GM12878 (cell line): ENCODE measurements around the gene TRMT44. TPM values are rescaled to one million over a fixed set of nuclear protein-coding genes. Genes with fewer than 3 reads are reported as not detected.

Experiments used
- ATAC-seq: fragments of 200-7000 bp; cut with Tn5 transposase; 3 replicates; pipeline ENCODE4 v1.9.1; 2020; ENCODE audit warnings: mild to moderate bottlenecking, moderate library complexity
- BruUV-seq: library from RNA; stranded (reverse); fragments of 400-500 nt; replicated peaks from 2 replicates; lab custom pipeline; 2021; lab: Mats Ljungman, UMichigan
- CTCF ChIA-PET: fragments of 300-600 bp; sonication (Branson Sonifier 250); formaldehyde crosslinking; extraction: SDS; loops from one replicate; lab custom pipeline; 2021; ENCODE audit warnings: inconsistent platforms; lab: Yijun Ruan, JAX
- POLR2A ChIA-PET: fragments of 350-600 bp; formaldehyde crosslinking; extraction: SDS; loops from one replicate; lab custom pipeline; 2021; ENCODE audit warnings: inconsistent platforms; lab: Charles Lee
- RAD21 ChIA-PET: fragments of 300-600 bp; sonication (Branson Sonifier 250); formaldehyde crosslinking; loops from one replicate; lab custom pipeline; 2023; ENCODE audit warnings: antibody characterized with exemption; ENCODE audit not compliant: unreplicated experiment; lab: Charles Lee
- SMC1A ChIA-PET: fragments of 300-600 bp; sonication (Branson Sonifier 250); formaldehyde crosslinking; loops from one replicate; lab custom pipeline; 2023; ENCODE audit not compliant: unreplicated experiment, uncharacterized antibody; lab: Charles Lee
- DNase-seq: peaks from one replicate; pipeline ENCODE4 v3.0.0-alpha.2; 2011; ENCODE audit warnings: low read depth, low spot score
- FAIRE-seq: peaks from 3 replicates; lab custom pipeline; 2011; peaks lifted over from hg19 to GRCh38; lab: Jason Lieb, UNC
- H2AFZ ChIP-seq: 2 replicates; pipeline ENCODE4 v1.6.0; 2011; ENCODE audit warnings: low read depth, low read length, control low read depth; ENCODE audit not compliant: control insufficient read depth
- H3K27ac ChIP-seq: 2 replicates; pipeline ENCODE4 v1.5.1; 2011; ENCODE audit warnings: control low read depth; ENCODE audit not compliant: control insufficient read depth, insufficient read depth
- H3K27me3 ChIP-seq, 2 experiments: replicated peaks in 1 of 2; 2 replicates each; pipeline versions ENCODE4 v1.6.0 to v1.6.1; 2011; ENCODE audit warnings: low read length in 1 of 2; ENCODE audit not compliant: control insufficient read depth in 2 of 2, insufficient read depth in 2 of 2
- H3K36me3 ChIP-seq, 2 experiments: 2 replicates each; pipeline ENCODE4 v1.5.1; 2011; ENCODE audit warnings: low read length in 1 of 2; ENCODE audit not compliant: control insufficient read depth in 2 of 2, insufficient read depth in 2 of 2
- H3K4me1 ChIP-seq: 2 replicates; pipeline ENCODE4 v1.6.1; 2011; ENCODE audit warnings: mild to moderate bottlenecking, low read length, moderate library complexity, mixed read lengths; ENCODE audit not compliant: control insufficient read depth, insufficient read depth
- H3K4me2 ChIP-seq: 2 replicates; pipeline ENCODE4 v1.6.0; 2011; ENCODE audit warnings: control low read depth; ENCODE audit not compliant: control insufficient read depth, insufficient read depth
- H3K4me3 ChIP-seq: fragments of 200-600 bp; sonication (generic); 2 replicates; pipeline ENCODE4 v1.5.1; 2016
- H3K79me2 ChIP-seq: 2 replicates; pipeline ENCODE4 v1.6.0; 2011; ENCODE audit warnings: low read length; ENCODE audit not compliant: control insufficient read depth, insufficient read depth
- H3K9ac ChIP-seq: 2 replicates; pipeline ENCODE4 v1.8.0; 2011; ENCODE audit warnings: low read length, control low read depth, mixed read lengths; ENCODE audit not compliant: control insufficient read depth, insufficient read depth
- H3K9me3 ChIP-seq: replicated peaks from 3 replicates; pipeline ENCODE4 v1.5.1; 2011; ENCODE audit warnings: mild to moderate bottlenecking, low read length; ENCODE audit not compliant: control insufficient read depth, insufficient read depth
- H4K20me1 ChIP-seq: 2 replicates; pipeline ENCODE4 v1.6.0; 2011; ENCODE audit not compliant: control insufficient read depth, insufficient read depth
- BACH1 ChIP-seq: fragments of 450-650 bp; IDR thresholded peaks from 2 replicates; pipeline ENCODE4 v1.6.1; 2017; ENCODE audit warnings: mild to moderate bottlenecking, borderline replicate concordance
- CEBPB ChIP-seq, 2 experiments: fragments of 150-350 bp in 1 of 2; IDR thresholded peaks; 2 replicates each; pipeline ENCODE4 v1.6.1; 2012 to 2014; ENCODE audit warnings: low read depth in 2 of 2, low read length in 2 of 2, borderline replicate concordance in 1 of 2, inconsistent platforms in 1 of 2
- EP300 ChIP-seq, 2 experiments: fragments of 150-350 bp in 1 of 2; IDR thresholded peaks; 2 replicates each; pipeline ENCODE4 v1.6.1; 2011 to 2012; ENCODE audit warnings: low read depth in 2 of 2, low read length in 2 of 2, borderline replicate concordance in 1 of 2, improper control_type of control experiment in 1 of 2, inconsistent platforms in 1 of 2; ENCODE audit not compliant: control insufficient read depth in 1 of 2
- FOXM1 ChIP-seq: IDR thresholded peaks from 2 replicates; pipeline ENCODE4 v1.6.1; 2012; ENCODE audit warnings: low read depth, mild to moderate bottlenecking, inconsistent platforms, low read length, moderate library complexity
- HDAC6 ChIP-seq: fragments of 200-600 bp; sonication (generic); IDR thresholded peaks from one replicate; pipeline ENCODE4 v1.8.0; 2017; ENCODE audit warnings: antibody characterized with exemption; ENCODE audit not compliant: unreplicated experiment
- MAX ChIP-seq: IDR thresholded peaks from 2 replicates; pipeline ENCODE4 v1.6.1; 2012; ENCODE audit warnings: low read depth, low read length, improper control_type of control experiment
- MYC ChIP-seq: IDR thresholded peaks from 2 replicates; pipeline ENCODE4 v1.6.1; 2011; ENCODE audit warnings: mild to moderate bottlenecking, low read length, moderate library complexity, inconsistent platforms; ENCODE audit not compliant: insufficient read depth, insufficient replicate concordance, insufficient read length, severe bottlenecking
- NFIC ChIP-seq: IDR thresholded peaks from 2 replicates; pipeline ENCODE4 v1.6.1; 2012; ENCODE audit warnings: low read depth, mild to moderate bottlenecking, inconsistent platforms, low read length, moderate library complexity
- RBBP5 ChIP-seq: fragments of 200-600 bp; sonication (generic); conservative IDR thresholded peaks from 2 replicates; pipeline ENCODE4 v1.6.1; 2016
- SREBF2 ChIP-seq: IDR thresholded peaks from 2 replicates; pipeline ENCODE4 v1.6.1; 2012; ENCODE audit warnings: mild to moderate bottlenecking, low read length
- ZNF217 ChIP-seq: fragments of 450-650 bp; IDR thresholded peaks from 2 replicates; pipeline ENCODE4 v1.6.1; 2017; ENCODE audit warnings: antibody characterized with exemption, mild to moderate bottlenecking
- ZNF687 ChIP-seq: fragments of 450-650 bp; IDR thresholded peaks from 2 replicates; pipeline ENCODE4 v1.6.1; 2017; ENCODE audit warnings: mild to moderate bottlenecking, moderate library complexity
- WGBS: methylation state at CpG from one replicate; pipeline ENCODE4 v1.1.6; 2016; ENCODE audit warnings: low lambda C conversion rate; ENCODE audit not compliant: insufficient replicate concordance, insufficient coverage; ENCODE audit errors: missing lambda C conversion rate; 5-methylcytosine and 5-hydroxymethylcytosine counted together
- in situ Hi-C: fragments of 300-500 bp; cut with MboI; formaldehyde crosslinking; loops from 9 replicates; pipeline ENCODE4 v1.14.3; 2018; ENCODE audit warnings: mixed read lengths
- intact Hi-C: fragments of 100-400 bp; cut with micrococcal nuclease; formaldehyde crosslinking; loops from one replicate; pipeline ENCODE4 v1.14.2; 2022; ENCODE audit not compliant: unreplicated experiment
- polyA plus RNA-seq, 11 experiments: library from polyadenylated mRNA; depleted of rRNA in 4 of 11; unstranded in 6 of 11; stranded (reverse) in 5 of 11; fragments of >200 nt; fragmentation: Nextera tagmentation in 4 of 11; fragmentation: Illumina TruSeq in 1 of 11; extraction: Ambion mirVana in 4 of 11; extraction: Trizol in 1 of 11; gene quantifications; 1 replicate in 1 of 11; 2 replicates in 10 of 11; pipeline versions ENCODE4 v1.2.1 to v1.2.3, GENCODE V29; 2011 to 2016; ENCODE audit warnings: inconsistent platforms in 2 of 11, missing spikeins in 2 of 11, low read depth in 1 of 11
- total RNA-seq, 4 experiments: library from RNA; depleted of rRNA in 3 of 4; stranded (reverse); fragments of >200 nt in 3 of 4; fragmentation: Illumina TruSeq in 1 of 4; extraction: Trizol in 1 of 4; gene quantifications; 2 replicates each; pipeline versions ENCODE4 v1.2.1 to v1.2.3, GENCODE V29; 2013 to 2021
- TF ChIP-seq, protein P1 (sequence below): fragments of 450-650 bp; conservative IDR thresholded peaks from 2 replicates; pipeline ENCODE4 v1.6.1; 2017; ENCODE audit warnings: mild to moderate bottlenecking, moderate library complexity
- TF ChIP-seq, protein P2 (sequence below): IDR thresholded peaks from 2 replicates; pipeline ENCODE4 v1.6.1; 2012; ENCODE audit warnings: low read length, inconsistent platforms

Gene TRMT44
- total and polyA plus RNA-seq, 10 of the 15 experiments (the other 5 are each of a cell fraction or from before 2014, with no cell fraction given), result 1.3 to 18.5 (median 10.1) TPM

- TF ChIP-seq ZNF687 (no peak), RBBP5 (no peak)
- TF ChIP-seq, all 136 proteins: peak for 0
Measured at GRCh38 chr4:8516061-8516573, 75.5 kb downstream of the TRMT44 start (continued).

DNA sequence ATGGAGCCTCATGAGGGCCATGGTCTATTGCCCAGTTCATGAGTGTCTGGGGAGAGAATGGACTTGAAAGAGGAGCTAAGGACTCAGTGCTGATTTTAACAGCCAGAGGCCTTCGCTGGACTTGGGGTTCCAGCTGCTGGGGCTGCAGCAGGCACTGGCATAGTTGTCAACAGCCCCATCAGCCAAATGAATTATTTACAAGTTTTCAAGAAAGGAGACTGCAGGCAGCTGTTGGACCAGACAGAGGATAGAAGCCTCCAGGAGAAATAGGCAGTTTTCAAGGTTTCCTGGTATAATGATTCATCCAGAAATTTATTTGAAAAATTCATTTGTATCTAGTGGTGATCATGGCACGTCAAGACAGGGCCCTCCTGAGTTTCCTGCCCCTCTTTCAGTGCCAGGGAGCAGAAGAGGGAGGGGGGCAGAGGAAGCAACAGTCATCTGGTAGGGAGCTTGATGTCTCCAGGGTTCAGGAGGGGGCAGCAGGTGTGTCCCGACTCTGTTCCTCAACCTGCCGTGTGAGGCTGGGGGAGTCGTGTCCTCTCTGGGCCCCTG lies 76.5 kb downstream of the TRMT44 start:
- ChIA-PET CTCF (no interaction called here), SMC1A (no interaction called here), RAD21 (interaction anchor here (0.8 kb wide), 1 partner anchor 13 kb away, joined by 3 read pairs; no protein-coding TSS in a partner anchor), POLR2A (no interaction called here)
- Histone ChIP-seq H3K4me1 (no peaks in the 10 kb centered on the region), H2AFZ (no peak overlapping the region), H3K9me3 (peaks cover 4% of the 10 kb centered on the region; the same call in 2 of the 3 replicates), H4K20me1 (no peaks in the 10 kb centered on the region), H3K27me3 (no peaks in the 10 kb centered on the region; a peak in 1 of 4 replicates), H3K9ac (no peak overlapping the region), H3K79me2 (no peaks in the 10 kb centered on the region), H3K4me3 (no peak overlapping the region), H3K27ac (no peak overlapping the region), H3K4me2 (no peak overlapping the region), H3K36me3 (no peaks in the 10 kb centered on the region)
- BruUV-seq, result no TSS peak
- no peak for FAIRE-seq
- DNase-seq, result no peak
- 33% methylated on average over 5 of the region's 5 CpGs for WGBS
- in situ Hi-C loops (no loop called here), intact Hi-C loops (no loop called here)
- no peak for ATAC-seq
- TF ChIP-seq, protein P1, sequence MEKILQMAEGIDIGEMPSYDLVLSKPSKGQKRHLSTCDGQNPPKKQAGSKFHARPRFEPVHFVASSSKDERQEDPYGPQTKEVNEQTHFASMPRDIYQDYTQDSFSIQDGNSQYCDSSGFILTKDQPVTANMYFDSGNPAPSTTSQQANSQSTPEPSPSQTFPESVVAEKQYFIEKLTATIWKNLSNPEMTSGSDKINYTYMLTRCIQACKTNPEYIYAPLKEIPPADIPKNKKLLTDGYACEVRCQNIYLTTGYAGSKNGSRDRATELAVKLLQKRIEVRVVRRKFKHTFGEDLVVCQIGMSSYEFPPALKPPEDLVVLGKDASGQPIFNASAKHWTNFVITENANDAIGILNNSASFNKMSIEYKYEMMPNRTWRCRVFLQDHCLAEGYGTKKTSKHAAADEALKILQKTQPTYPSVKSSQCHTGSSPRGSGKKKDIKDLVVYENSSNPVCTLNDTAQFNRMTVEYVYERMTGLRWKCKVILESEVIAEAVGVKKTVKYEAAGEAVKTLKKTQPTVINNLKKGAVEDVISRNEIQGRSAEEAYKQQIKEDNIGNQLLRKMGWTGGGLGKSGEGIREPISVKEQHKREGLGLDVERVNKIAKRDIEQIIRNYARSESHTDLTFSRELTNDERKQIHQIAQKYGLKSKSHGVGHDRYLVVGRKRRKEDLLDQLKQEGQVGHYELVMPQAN, result no peak
- TF ChIP-seq EP300 (IDR thresholded peaks at IDR 0.05; ENCODE audit: borderline replicate concordance in 1 of 2, control insufficient read depth in 1 of 2, low read depth in 2 of 2, low read length in 2 of 2), result no peak
- no peak for TF ChIP-seq CEBPB (IDR thresholded peaks at IDR 0.05; ENCODE audit: borderline replicate concordance in 1 of 2, low read depth in 2 of 2, low read length in 2 of 2)
- no peak for TF ChIP-seq MYC
- no peak for TF ChIP-seq SREBF2
- TF ChIP-seq, protein P2, sequence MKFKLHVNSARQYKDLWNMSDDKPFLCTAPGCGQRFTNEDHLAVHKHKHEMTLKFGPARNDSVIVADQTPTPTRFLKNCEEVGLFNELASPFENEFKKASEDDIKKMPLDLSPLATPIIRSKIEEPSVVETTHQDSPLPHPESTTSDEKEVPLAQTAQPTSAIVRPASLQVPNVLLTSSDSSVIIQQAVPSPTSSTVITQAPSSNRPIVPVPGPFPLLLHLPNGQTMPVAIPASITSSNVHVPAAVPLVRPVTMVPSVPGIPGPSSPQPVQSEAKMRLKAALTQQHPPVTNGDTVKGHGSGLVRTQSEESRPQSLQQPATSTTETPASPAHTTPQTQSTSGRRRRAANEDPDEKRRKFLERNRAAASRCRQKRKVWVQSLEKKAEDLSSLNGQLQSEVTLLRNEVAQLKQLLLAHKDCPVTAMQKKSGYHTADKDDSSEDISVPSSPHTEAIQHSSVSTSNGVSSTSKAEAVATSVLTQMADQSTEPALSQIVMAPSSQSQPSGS, result no peak
- no peak for TF ChIP-seq BACH1
- no peak for TF ChIP-seq ZNF217
- no peak for TF ChIP-seq NFIC
- no peak for TF ChIP-seq MAX
- TF ChIP-seq FOXM1, result no peak
- no peak for TF ChIP-seq HDAC6
